GM19023 (cell line): ENCODE data around the gene CHMP4B.
A peak's percentile ranks its signal among the peaks of the same experiment; 100 is the strongest.

Experiments
- ATAC-seq: cut with Tn5 transposase; IDR thresholded peaks from one replicate; pipeline ENCODE4 v1.9.1; 2021; ENCODE audit warnings: mild to moderate bottlenecking, moderate library complexity; ENCODE audit not compliant: unreplicated experiment

CHMP4B gene

DNA sequence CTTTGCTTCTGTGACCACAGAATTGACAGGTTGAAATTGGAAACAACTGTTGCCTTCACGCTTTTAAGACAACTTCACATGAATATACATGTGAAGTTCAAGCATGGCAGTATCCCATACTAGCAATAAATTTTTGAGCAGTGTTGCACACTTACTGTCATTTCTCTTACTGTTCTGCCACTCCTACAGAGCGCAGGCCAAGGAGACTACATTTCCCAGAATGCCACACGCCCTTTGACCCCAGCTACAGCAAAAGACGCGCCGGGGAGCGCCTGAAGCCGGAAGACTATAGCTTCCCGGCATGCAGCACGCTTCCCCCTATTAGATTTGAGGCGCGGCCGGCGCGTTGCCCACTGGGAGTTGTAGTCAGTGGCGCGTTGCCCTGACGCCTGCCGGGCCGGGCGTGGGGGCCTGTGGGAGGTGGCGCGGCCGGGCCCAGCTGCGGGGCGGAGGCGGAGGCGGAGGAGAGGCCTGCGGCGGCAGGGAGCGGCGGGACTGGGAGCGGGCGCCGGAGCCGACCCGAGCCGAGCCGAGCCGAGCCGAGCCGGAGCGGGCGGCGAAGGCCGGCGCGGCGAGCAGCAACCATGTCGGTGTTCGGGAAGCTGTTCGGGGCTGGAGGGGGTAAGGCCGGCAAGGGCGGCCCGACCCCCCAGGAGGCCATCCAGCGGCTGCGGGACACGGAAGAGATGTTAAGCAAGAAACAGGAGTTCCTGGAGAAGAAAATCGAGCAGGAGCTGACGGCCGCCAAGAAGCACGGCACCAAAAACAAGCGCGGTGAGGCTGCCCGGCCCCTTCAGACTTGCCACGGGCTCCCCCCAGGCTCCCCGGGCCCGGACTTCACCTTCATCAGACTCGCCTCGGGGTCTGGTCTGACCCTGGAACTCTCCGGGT lies at the start of gene CHMP4B:
Gene CHMP4B, plus strand, starts transcription at position 464 of the 891 bp plus-strand sequence. Its CDS starts 121 bp downstream, at position 585.
- ATAC-seq: peak; percentile 96

- no peak for ATAC-seq
These were observed 49.4 kb upstream of the CHMP4B start for GRCh38 chr20:33761698-33762250.

- ATAC-seq: no peak
These were observed 46.0 kb upstream of the CHMP4B start for GRCh38 chr20:33765099-33765498.

DNA sequence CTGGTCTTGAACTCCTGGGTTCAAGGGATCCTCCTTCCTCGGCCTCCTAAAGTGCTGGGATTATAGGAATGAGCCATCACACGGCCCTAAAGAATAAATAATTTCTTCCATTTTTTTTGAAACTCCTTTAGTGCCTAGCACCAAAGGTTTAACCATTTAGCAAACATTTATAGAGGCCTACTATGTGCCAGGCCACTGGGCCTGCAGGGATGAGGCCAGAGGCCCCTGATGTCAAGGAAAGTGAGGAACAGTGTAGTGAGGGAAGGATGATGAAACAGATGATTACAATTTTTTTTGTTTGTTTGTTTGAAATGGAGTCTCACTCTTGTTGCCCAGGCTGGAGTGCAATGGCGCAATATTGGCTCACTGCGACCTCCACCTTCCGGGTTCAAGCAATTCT lies 45.6 kb upstream of the CHMP4B start:
- ATAC-seq: no peak

DNA sequence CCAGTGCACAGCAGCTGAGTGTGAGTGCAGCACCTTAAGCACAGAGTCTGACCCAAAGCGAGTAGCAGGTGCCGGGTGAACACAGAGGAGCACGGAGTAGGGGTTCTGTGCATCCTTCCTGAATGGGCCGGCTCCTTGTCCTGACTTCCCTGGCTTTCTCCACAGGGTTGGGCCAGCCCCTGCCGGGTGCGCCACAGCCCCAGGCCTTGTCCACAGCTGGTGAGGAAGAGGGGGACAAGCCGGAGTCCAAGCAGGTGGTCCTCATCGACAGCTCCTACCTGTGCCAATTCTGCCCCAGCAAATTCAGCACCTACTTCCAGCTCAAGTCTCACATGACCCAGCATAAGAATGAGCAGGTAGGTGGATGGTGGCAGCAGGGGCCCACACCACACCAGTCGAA lies 44.5 kb upstream of the CHMP4B start:
- no peak for ATAC-seq

DNA sequence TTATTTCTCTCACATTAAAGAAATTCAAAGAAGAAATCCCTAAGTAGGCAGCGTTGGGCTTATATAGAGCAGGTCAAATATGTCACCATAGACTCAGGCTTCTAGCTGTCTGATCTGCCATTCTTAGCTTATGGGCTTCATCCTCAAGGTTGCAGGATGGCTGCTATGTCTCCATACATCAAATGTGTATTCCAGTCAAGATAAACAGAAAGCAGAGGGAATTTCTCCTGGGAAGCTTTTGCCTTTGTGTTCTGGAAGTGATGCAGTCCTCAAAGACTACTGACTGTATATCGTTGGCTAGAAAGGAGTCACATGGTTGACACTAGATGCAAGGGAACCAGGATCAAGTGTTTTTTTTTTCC lies 43.4 kb upstream of the CHMP4B start:
- ATAC-seq: no peak

- ATAC-seq: no peak
These were observed 42.1 kb upstream of the CHMP4B start for GRCh38 chr20:33769043-33769442.

DNA sequence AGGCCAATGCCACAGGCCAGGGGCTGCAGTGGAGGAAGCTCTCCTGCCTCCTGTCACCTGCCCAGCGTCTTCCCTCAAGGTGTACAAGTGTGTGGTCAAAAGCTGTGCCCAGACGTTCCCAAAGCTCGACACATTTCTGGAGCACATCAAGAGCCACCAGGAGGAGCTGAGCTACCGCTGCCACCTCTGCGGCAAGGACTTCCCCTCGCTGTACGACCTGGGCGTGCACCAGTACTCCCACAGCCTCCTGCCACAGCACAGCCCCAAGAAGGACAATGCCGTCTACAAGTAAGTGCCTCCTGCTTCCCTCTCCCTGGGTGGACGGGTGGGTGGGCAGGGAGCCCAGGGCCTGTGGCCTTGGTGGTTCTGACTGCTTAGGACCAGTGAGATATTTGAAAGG lies 41.1 kb upstream of the CHMP4B start:
- ATAC-seq: no peak

DNA sequence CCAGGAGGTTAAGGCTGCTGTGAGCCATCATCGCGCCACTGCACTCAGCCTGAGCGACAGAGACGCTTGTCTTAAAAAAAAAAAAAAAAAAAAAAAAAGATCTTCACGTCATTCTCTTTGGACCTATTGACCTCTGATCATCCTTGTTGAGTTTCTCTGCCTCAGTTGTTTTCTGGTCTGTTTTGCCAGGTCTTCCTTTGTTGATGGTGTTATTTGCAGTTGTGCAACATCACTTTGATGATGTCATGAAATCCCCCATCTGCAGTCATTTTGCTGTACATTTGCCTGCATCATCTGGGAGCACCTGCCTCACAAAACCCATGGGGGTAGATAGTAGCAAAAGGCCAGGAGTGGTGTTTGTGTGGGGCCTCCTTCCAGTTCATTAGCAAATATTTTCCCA lies 39.2 kb upstream of the CHMP4B start:
- ATAC-seq: no peak

DNA sequence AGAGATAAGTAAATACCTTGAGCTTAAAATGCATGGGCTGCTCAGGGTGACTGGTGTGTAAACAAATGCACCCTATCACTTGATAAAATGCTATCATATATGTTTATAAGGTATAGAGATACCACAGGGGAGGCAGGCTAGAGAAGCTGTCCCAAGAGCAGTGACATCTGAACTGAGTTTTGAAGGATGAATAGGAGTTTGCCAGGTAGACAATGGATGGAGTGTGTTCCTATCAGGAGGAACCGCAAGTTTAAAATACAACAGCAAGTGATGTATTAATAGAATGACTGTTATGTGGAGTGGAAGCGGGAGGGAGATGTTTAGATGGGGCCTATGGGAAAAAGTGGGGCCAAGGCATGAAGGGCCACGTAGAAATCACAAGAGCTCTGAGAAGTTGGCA lies 38.7 kb upstream of the CHMP4B start:
- ATAC-seq: no peak

DNA sequence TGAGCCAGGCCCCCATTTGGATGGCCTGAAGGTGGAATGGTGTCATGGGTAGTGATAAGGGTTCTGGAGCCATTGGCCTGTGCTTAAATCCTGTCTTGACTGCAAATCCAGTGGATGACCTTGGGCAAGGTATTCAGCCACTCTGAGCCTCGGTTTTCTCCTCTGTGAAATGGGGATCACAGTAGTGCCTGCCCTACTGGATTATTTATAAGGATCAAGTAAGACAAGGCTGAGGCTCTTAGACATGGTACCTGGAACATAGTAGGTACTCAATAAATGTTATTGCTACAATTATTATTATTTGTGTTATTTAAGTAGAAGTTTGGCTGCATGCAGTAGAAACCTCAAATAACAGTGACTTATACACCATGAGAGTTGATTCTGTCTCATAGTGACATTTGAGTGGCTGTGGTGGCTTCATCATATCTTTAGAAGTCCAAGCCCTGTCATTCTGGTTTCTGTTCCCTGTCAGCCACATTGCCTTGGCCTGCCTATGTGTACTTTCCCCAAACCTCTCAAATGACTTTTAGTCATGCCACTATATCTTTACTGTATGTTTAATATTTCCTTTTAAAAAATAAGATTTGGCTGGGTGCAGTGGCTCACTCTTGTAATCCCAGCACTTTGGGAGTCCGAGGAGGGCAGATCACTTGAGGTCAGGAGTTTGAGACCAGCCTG lies 37.6 kb upstream of the CHMP4B start:
- no peak for ATAC-seq

DNA sequence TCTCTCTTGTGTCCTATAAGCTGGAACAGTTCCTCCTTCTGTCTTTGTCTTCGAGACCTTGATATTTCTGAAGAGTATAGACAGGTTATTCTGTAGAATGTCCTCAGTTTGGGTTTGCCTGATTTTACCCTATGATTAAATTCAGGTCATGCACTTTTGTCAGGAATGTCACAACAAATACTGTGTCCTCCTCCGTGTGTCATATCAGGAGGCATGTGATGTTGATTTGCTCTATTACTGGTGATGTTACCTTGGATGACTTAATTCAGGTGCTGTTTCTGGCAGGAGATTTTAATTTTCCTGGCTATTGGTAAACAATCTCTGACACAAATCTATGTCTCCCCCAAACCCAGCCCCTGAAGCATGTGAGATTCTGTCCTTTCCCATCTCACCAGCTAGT lies 33.3 kb upstream of the CHMP4B start:
- ATAC-seq: no peak

DNA sequence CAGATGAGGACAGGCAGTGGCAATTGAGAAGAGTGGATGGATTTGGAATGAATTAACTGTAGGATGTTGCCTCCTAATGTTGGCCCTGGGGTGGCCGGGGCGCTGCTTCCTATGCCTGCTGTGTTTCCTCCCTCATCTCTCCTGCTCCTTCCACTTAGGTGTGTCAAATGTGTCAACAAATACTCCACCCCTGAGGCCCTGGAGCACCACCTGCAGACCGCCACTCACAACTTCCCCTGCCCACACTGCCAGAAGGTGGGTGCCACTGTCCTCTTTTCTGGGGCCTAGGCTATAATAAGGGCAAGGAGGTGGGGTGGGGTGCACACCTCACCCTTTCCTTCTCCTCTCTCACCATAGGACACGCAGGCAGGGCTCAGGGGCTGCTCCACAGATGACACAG lies 30.0 kb upstream of the CHMP4B start:
- ATAC-seq: no peak

- ATAC-seq: no peak
These were observed 29.2 kb upstream of the CHMP4B start for GRCh38 chr20:33781945-33782344.

- no peak for ATAC-seq
These were observed 27.9 kb upstream of the CHMP4B start for GRCh38 chr20:33783256-33783655.

DNA sequence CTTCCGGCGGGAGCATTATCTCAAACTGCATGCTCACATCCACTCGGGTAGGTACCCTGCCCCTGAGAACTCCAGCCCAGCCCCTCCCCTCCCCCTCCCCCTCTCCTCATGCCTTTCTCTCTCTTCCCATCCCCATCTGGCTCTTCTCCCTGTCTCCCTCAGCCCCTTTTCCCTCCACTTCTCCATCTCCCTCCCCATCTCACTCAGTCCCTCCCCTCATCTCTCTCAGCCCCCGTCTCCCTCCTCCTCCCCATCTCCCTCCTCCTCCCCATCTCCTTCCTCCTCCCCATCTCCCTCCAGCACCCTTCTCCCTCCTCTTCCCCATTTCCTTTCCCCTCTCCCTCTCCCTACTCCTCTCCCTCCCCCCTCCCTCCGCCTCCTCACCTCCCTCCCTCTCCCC lies 27.3 kb upstream of the CHMP4B start:
- ATAC-seq: no peak

GRCh38 chr20:33784225-33784624 lies 26.9 kb upstream of the CHMP4B start:
- no peak for ATAC-seq

- ATAC-seq: no peak
These were observed 25.6 kb upstream of the CHMP4B start for GRCh38 chr20:33785503-33785902.

DNA sequence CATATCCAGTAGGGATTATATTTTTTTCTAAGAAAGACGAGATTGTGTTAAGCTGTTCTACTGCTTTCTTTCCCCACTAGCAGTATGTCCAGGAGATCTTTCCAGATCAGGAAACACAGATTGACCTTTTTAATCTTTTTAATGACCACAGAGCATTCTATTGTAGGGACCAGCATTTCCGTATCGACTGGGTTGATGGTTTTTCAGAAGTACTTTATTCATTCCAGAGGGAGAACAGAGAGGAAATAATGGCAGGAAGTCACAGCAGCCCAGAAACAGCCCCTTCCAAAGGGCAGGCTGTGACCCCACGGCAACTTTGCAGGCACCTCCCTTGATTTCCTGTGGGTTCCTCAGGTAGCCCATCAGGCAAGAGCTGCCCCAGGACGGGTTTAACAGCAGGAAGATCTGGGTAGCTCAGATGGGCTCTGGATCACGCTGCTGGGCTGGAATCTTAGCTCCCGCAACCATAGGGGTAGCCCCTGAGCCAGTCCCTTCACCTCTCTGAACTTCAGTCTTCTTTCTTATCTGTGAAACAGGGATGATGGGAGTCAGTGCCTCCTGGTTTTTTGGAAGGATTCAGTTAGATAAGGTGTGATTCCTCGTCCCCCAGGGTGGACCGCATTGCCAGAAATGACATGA lies 23.8 kb upstream of the CHMP4B start:
- ATAC-seq: no peak

DNA sequence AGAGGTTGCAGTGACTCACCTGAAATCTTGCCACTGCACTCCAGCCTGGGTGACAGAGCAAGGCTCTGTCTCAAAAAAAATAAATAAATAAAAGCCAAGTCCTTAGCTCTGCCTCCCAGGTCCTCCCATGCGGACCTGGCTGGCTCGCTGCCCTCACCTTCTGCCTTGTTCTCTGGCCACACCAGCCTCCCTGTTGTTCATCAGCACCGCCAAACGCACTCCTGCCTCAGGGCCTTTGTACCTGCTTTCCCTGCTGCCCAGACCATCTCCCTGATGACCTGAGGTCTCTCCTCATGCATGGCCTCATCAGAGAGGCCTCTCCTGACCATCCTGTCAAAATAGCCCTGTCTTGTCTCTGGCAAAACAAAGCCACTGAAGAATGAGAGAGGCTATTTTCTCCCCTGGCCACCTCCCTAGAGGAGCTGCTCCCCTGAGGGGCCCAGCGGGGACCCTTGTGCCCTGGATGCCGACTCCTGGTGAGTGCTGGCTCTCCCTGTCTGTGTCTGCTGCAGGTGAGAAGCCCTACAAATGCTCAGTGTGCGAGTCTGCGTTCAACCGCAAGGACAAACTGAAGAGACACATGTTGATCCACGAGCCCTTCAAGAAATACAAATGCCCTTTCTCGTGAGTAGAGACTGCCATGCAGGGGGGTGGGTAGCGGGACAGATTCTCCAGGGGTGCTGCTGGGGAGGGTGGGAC lies 22.6 kb upstream of the CHMP4B start:
- ATAC-seq: no peak
